HG03558 (cell line): ENCODE results near the gene C1QTNF1.

Experiments
- ATAC-seq: cut with Tn5 transposase; IDR thresholded peaks from one replicate; pipeline ENCODE4 v1.9.1; 2021; ENCODE audit warnings: moderate number of reproducible peaks; ENCODE audit not compliant: unreplicated experiment; ENCODE audit errors: extremely low read depth

Gene C1QTNF1, protein sequence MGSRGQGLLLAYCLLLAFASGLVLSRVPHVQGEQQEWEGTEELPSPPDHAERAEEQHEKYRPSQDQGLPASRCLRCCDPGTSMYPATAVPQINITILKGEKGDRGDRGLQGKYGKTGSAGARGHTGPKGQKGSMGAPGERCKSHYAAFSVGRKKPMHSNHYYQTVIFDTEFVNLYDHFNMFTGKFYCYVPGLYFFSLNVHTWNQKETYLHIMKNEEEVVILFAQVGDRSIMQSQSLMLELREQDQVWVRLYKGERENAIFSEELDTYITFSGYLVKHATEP

GRCh38 chr17:79023886-79024771 lies at the start of gene C1QTNF1:
Gene C1QTNF1 (plus strand): TSS chr17:79024169. CDS start chr17:79043969, 19,800 bp downstream.
- no peak for ATAC-seq

DNA sequence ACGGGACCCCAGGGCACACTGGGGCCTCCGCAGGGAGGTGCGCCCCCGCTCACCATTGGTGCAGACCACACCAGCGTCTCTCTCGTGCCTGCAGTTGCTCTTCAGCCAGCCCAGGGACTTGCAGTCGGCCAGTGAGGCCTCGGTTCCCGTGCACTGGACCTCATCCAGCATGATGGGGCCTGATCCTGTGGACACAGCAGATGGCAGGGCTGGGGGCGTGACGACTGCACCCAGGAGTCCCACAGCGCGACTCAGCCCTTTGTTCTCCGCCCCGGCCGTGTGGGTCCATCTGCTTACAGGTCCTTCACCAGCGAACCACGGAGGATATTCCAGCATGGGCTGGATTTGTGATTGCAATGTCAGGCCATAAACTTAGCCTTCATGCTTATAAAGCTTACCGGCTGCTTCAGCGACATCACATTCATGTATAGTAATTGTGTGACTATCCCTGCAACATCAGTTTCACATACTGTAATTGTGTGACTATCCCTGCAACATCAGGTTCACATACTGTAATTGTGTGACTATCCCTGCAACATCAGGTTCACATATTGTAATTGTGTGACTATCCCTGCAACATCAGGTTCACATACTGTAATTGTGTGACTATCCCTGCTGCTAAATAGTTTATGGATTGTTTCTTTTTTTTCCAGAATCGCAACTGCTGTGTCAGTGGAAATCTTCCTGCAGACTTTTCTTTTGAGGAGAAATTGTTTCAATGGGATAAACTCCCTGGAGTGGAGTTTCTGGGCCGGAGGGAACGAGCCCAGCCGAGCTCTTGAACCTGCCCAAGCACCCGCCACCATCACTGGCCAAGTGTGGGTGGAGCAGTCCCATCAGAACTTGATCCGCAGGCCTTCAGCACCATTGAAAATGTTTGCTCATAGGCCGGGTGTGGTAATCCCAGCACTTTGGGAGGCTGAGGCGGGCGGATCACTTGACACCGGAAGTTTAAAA lies 49.1 kb upstream of the C1QTNF1 start:
- ATAC-seq, result no peak

DNA sequence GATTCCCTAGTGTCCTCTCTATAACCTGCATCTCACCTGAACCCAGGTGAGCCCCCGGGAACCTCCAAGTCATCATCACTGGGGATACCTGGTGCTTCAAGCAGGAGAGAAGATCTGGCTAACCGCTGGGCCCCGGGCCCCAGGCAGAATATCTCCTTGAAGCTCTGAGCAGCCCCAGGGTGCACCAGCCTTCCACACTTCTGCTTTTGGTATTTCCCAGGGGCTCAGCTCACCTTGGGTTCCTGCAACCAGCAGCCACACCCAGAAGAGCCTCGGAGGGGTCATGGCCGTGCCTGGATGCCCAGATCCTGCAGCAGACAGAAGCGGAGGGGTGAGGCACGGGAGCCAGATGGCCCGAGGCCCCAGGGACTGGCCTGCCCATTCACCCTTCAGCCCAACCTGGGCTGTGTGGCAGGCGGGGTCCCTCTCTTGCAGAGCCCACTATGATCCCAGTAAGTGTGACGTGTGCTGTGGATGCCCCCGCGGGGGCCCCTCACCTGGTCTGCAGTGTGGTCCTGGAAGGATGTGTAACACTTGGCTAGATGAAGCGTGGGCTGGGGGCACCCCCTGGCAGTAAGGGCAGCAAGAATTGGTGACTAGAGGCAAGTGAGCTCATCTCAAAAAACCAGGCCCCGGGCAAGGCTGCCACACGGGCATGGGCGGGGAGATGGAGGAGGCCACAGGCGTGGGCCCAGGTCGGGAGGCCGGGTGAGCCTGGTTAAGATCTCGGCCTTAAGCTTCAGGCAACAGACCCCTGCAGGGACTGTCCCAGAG lies 46.9 kb upstream of the C1QTNF1 start:
- no peak for ATAC-seq

DNA sequence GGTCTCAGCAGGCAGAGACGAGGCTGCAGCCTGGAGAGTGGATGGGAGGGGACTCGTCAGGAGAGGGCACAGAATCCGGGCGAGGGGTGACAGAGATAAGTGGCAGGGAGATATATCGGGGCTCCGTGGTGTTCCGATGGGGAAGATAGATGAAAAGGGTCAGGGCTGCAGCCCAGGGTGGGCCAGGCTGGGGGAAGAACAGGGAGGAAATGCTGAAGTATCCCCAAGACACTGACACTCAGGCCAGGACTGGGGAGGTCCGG lies 46.4 kb upstream of the C1QTNF1 start:
- no peak for ATAC-seq

GRCh38 chr17:78977997-78978973 lies 45.7 kb upstream of the C1QTNF1 start:
- no peak for ATAC-seq

GRCh38 chr17:78979780-78980623 lies 44.0 kb upstream of the C1QTNF1 start, which contains the start of gene LGALS3BP:
Gene LGALS3BP (minus strand): TSS chr17:78979923. CDS start chr17:78977191, 2,732 bp downstream.
- no peak for ATAC-seq

GRCh38 chr17:78980624-78980972 lies 43.4 kb upstream of the C1QTNF1 start:
- ATAC-seq, result no peak

DNA sequence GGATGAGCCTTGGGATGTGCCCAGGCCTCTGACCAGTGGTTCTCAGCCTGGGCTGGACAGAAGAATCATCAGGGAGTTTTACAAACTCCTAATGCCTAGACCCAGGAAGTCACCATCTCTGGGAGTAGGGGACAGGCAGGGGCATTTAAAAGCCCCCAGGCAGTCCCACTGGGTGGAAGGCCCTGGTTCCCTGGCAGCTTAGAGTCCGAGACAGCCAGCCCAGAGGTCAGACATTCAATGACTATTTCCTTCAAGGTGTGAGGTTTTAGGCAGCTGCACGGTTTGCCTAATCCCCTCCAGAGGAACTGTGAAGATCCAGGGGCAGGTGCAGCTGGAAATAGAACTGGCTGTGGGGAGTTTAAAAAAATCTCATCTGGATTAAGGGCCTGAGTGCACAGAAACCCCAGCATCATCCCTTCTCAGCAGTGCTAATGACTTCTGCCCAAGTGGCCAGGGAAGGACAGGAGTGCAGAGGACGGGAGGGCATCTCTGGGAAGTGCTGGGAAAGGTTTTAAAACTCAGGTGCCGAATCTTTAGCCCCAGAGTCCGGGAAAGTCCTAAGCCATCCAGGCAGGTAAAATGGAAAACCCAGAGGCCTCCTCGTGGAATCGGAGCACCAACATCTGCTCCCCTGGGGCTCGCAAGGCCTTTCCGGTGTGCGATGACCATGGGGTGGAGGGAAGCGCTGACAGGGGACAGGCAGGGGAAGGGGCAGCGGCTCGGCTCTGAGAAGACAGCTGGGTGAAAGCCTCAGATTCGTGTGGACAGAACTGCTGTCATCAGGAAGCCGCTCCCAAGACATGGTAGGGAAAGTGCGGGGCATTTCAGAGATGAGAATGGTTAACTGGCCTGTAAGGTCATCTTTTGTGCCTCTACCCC lies 42.7 kb upstream of the C1QTNF1 start:
- no peak for ATAC-seq

DNA sequence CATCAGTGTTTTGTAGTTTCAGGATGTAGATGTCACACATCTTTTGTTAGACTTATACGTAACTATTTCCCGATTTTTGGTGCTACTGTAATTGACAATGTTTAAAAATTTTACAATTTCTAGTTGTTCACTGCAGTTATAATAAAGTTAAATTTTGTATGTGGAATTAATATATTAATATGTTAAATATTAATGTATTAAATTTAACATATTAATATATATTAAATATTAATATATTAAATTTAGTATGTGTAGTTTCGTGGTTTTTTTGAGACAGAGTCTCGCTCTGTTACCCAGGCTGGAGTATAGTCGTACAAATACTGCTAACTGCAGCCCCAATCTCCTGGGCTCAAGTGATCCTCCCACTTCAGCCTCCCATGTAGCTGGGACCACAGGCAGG lies 38.6 kb upstream of the C1QTNF1 start:
- no peak for ATAC-seq

DNA sequence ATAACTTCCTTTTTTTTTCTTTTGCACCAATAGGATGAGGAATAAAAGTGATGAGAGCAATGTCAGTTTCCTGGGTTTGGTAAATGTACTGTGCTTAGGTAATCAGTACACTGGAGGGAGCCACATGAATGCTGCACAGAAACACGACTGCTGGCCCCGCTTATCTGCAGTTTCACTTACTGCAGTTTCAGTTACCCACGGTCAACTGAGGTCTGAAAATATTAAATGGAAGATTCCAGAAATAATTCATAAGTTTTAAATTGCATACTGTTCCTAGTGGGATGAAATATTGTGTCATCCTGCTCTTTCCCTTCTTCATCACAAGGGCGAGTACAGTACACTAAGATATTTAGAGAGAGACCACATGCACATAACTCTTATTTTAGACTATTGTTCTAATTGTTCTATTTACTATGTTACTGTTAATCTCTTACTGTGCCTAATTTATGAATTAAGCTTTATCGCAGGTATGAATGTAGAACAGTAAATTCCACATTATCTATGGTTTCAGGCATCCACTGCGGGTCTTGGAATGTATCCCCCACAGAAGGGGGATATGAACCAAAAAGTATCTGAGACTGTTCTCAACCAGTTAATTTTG lies 37.8 kb upstream of the C1QTNF1 start:
- ATAC-seq, result no peak

DNA sequence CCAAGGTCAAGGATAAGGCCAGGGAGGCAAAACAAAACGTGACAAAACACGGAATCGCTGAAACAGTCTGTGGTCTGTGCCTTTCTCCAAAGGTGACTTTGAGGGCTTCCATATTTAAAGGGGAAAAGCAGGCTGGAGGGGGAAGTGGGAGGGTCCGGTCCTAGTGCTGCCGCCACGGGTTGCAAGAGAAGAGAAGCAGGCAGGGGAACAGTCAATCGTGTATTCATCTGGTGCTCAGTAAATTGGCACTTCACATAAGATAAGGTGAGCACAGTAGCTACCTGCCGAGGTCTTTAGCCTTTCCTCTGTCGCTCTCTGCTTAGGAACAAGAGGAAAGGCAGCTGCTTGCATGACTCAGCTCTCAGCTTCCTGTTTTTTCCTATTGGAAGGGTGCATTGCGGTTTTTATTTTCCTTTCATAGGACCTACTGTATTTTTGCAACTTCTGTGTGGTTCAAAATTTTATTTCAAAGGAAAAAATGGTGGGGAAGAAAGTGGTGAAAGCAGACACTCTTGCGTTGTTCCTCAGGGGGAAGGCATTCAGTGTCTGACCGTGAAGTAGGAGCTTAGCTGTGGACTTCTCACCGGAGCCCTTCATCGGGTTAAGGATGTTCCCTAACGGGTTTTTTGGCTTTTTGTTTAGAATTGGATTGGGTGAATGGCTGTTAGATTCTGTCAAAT lies 37.2 kb upstream of the C1QTNF1 start:
- ATAC-seq, result no peak

DNA sequence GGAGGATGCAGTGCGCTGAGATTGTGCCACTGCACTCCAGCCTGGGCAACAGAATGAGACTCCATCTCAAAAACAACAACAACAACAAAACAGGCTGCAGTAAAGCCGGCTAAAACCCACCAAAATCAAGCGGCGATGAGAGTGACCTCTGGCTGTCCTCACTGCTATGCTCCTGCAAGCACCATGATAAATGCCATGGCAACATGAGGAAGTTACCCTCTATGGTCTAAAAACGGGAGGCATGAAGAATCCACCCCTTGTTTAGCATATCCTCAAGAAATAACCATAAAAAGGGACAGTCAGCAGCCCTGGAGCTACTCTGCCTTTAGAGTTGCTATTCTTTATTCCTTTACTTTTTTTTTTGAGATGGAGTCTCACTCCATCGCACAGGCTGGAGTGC lies 35.8 kb upstream of the C1QTNF1 start:
- no peak for ATAC-seq

DNA sequence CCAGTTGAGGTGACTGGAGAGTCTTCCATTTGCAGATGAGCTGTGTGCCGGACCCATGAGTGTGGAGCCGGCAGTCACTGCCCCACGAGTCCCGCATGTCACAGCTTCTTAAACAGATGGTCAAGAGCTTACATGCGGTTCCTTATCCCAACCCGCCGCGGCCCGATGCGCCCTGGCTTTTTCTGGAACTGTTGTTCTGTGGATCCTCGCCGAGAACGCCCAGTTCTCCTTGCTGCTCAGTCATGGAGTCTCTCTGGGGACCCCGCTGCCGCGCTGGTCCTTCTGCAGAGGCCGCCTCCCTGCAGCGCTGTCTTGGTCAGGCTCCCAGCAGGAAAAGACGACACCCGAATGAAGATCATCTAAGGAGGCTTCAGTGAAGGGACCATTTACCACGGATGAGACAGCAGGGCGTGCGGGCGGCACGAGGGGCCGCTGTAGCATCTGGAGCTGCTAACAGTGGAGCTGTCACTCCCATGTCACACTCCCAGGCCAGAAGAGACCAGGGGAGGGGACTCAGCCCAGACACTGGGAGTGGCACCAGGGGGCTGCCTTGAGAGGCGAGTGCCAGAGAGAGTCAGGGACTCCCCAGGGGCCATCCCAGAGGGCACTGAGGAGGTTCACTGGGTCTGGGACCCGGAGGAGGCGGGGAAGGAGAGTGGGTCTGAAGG lies 33.5 kb upstream of the C1QTNF1 start:
- ATAC-seq, result no peak

- ATAC-seq, result no peak
These were observed 32.8 kb upstream of the C1QTNF1 start for GRCh38 chr17:78991017-78991738.
